Measurements from ENCODE around the gene HERPUD1. TPM values are rescaled to one million over a fixed set of nuclear protein-coding genes. Genes with fewer than 3 reads are reported as not detected.

HERPUD1 gene
- polyA plus RNA-seq, 1 of the 3 experiments (the other 2 are of a cell fraction): 46.3 TPM

GRCh38 chr16:56950455-56950854 lies 18.5 kb downstream of the HERPUD1 start:
- CTCF ChIA-PET: interaction anchor here (0.8 to 6.2 kb wide), 12 partner anchors 9 to 164 kb away, joined by 3 to 56 read pairs (median 6); partner anchors contain the start of genes CETP and SLC12A3
- 87% methylated on average over 7 of the region's 7 CpGs for WGBS (ENCODE audit: low lambda C conversion rate)

More at GRCh38 chr16:56950455-56950854, 18.5 kb downstream of the HERPUD1 start:
- no peak overlapping the region for H3K4me2 ChIP-seq
- POLR2A ChIA-PET: interaction anchor here (0.7 to 1.0 kb wide), 2 partner anchors 19 to 20 kb away, joined by 3 to 4 read pairs; partner anchors contain the start of gene HERPUD1
- H3K27me3 ChIP-seq (ENCODE audit: insufficient read depth): no peaks in the 10 kb centered on the region
- peaks cover 1 to 5% of the 10 kb centered on the region in 2 experiments for H3K36me3 ChIP-seq (replicated peaks in 1 of 2; ENCODE audit: control insufficient read depth in 1 of 2, insufficient read depth in 2 of 2, low read length in 1 of 2)
- H3F3A ChIP-seq (replicated peaks; ENCODE audit: insufficient read depth): peaks cover 21% of the 10 kb centered on the region
- no peaks in the 10 kb centered on the region for H4K20me1 ChIP-seq (ENCODE audit: insufficient read depth)
- no peak overlapping the region for H3K27ac ChIP-seq (ENCODE audit: low read depth in 2 of 2, low read length in 1 of 2)
- DNase-seq: no peak
- no peaks in the 10 kb centered on the region; a peak in 1 of 4 replicates for H3K4me1 ChIP-seq (ENCODE audit: control insufficient read depth in 1 of 2, insufficient read depth in 2 of 2, low read depth in 1 of 2, low read length in 1 of 2)
- H3K9ac ChIP-seq: no peak overlapping the region
- H3K9me3 ChIP-seq: no peaks in the 10 kb centered on the region
- H3K4me3 ChIP-seq (ENCODE audit: low read depth in 2 of 2, low read length in 1 of 2): no peak overlapping the region
- H2AFZ ChIP-seq (ENCODE audit: low read depth): no peak overlapping the region
- H3K79me2 ChIP-seq (ENCODE audit: insufficient read depth): no peaks in the 10 kb centered on the region
- TF ChIP-seq NRF1 (IDR thresholded peaks at IDR 0.05; ENCODE audit: low read depth, low read length) (no peak), SMC3 (IDR thresholded peaks at IDR 0.05; ENCODE audit: low read depth, low read length) (no peak), GATA2 (CRISPR knock-in tag; IDR thresholded peaks at IDR 0.05) (no peak), SIN3A (IDR thresholded peaks at IDR 0.05; ENCODE audit: borderline replicate concordance, low read depth, low read length) (no peak), RFX5 (IDR thresholded peaks at IDR 0.05; ENCODE audit: low read length) (no peak), MXI1 (IDR thresholded peaks at IDR 0.05; ENCODE audit: low read depth, low read length) (no peak), GABPA (IDR thresholded peaks at IDR 0.05; ENCODE audit: low read depth) (no peak), CTCF (IDR thresholded peaks at IDR 0.05) (no peak), TCF12 (IDR thresholded peaks at IDR 0.05) (no peak), FOXJ3 (CRISPR knock-in tag; IDR thresholded peaks at IDR 0.05) (no peak), FOSL2 (IDR thresholded peaks at IDR 0.05; ENCODE audit: borderline replicate concordance, low read depth) (no peak), EP300 (IDR thresholded peaks at IDR 0.05; ENCODE audit: borderline replicate concordance in 1 of 2, low read depth in 1 of 2, low read length in 1 of 2) (no peak)
- TF ChIP-seq, protein P1, sequence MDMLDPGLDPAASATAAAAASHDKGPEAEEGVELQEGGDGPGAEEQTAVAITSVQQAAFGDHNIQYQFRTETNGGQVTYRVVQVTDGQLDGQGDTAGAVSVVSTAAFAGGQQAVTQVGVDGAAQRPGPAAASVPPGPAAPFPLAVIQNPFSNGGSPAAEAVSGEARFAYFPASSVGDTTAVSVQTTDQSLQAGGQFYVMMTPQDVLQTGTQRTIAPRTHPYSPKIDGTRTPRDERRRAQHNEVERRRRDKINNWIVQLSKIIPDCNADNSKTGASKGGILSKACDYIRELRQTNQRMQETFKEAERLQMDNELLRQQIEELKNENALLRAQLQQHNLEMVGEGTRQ (IDR thresholded peaks at IDR 0.05; ENCODE audit: borderline replicate concordance, low read depth, low read length): no peak
- TF ChIP-seq, protein P2, sequence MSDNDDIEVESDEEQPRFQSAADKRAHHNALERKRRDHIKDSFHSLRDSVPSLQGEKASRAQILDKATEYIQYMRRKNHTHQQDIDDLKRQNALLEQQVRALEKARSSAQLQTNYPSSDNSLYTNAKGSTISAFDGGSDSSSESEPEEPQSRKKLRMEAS (IDR thresholded peaks at IDR 0.05; ENCODE audit: low read depth): no peak
- TF ChIP-seq, protein P3, sequence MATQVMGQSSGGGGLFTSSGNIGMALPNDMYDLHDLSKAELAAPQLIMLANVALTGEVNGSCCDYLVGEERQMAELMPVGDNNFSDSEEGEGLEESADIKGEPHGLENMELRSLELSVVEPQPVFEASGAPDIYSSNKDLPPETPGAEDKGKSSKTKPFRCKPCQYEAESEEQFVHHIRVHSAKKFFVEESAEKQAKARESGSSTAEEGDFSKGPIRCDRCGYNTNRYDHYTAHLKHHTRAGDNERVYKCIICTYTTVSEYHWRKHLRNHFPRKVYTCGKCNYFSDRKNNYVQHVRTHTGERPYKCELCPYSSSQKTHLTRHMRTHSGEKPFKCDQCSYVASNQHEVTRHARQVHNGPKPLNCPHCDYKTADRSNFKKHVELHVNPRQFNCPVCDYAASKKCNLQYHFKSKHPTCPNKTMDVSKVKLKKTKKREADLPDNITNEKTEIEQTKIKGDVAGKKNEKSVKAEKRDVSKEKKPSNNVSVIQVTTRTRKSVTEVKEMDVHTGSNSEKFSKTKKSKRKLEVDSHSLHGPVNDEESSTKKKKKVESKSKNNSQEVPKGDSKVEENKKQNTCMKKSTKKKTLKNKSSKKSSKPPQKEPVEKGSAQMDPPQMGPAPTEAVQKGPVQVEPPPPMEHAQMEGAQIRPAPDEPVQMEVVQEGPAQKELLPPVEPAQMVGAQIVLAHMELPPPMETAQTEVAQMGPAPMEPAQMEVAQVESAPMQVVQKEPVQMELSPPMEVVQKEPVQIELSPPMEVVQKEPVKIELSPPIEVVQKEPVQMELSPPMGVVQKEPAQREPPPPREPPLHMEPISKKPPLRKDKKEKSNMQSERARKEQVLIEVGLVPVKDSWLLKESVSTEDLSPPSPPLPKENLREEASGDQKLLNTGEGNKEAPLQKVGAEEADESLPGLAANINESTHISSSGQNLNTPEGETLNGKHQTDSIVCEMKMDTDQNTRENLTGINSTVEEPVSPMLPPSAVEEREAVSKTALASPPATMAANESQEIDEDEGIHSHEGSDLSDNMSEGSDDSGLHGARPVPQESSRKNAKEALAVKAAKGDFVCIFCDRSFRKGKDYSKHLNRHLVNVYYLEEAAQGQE (IDR thresholded peaks at IDR 0.05; ENCODE audit: low read depth, low read length): no peak
- H3K9me2 ChIP-seq: no peaks in the 10 kb centered on the region

All from SK-N-SH (cell line).